B cell (primary cell): ENCODE measurements around the gene TUBG1. TPM values are rescaled to one million over a fixed set of nuclear protein-coding genes. Genes with fewer than 3 reads are reported as not detected.
A peak's percentile ranks its signal among the peaks of the same experiment; 100 is the strongest.

ENCODE experiments used
- ATAC-seq: fragments of 200-7000 bp; cut with Tn5 transposase; one replicate; pipeline ENCODE4 v1.10.0; 2021; ENCODE audit warnings: low read depth, mild to moderate bottlenecking, moderate number of reproducible peaks, moderate library complexity
- CTCF ChIA-PET: fragments of 350-600 bp; sonication (Branson Sonifier 250); formaldehyde crosslinking; loops from one replicate; lab custom pipeline; 2021; ENCODE audit warnings: antibody characterized with exemption, inconsistent platforms; lab: Charles Lee
- POLR2A ChIA-PET: fragments of 350-600 bp; sonication (Branson Sonifier 250); formaldehyde crosslinking; loops from one replicate; lab custom pipeline; 2021; ENCODE audit warnings: antibody characterized with exemption; lab: Charles Lee
- DNase-seq: peaks from one replicate; pipeline ENCODE4 v3.0.0; 2013
- H2AFZ ChIP-seq: 2 replicates; pipeline ENCODE4 v1.6.1; 2012; ENCODE audit warnings: mild to moderate bottlenecking, low read depth, low read length; ENCODE audit not compliant: insufficient read depth, poor library complexity, severe bottlenecking
- H3K27ac ChIP-seq, 2 donors: 1 replicate in 1 of 2; 2 replicates in 1 of 2; pipeline ENCODE4 v1.5.1; 2012 to 2013; ENCODE audit warnings: low read length in 2 of 2, mild to moderate bottlenecking in 2 of 2, moderate library complexity in 1 of 2
- H3K27me3 ChIP-seq, 4 experiments: fragments of 200-600 bp in 1 of 4; sonication (generic) in 1 of 4; replicated peaks in 1 of 4; 1 replicate in 2 of 4; 2 replicates in 2 of 4; pipeline versions ENCODE4 v1.6.1 to v1.7.0; 2013 to 2016; ENCODE audit warnings: low read length in 3 of 4, mild to moderate bottlenecking in 2 of 4, mixed read lengths in 1 of 4, moderate library complexity in 1 of 4; ENCODE audit not compliant: insufficient read depth in 4 of 4, control insufficient read depth in 3 of 4; ENCODE audit errors: control extremely low read depth in 1 of 4
- H3K36me3 ChIP-seq, 2 experiments: replicated peaks in 1 of 2; 1 replicate in 1 of 2; 2 replicates in 1 of 2; pipeline versions ENCODE4 v1.6.1 to v1.7.1; 2013; ENCODE audit warnings: low read length in 1 of 2; ENCODE audit not compliant: insufficient read depth in 2 of 2, control insufficient read depth in 1 of 2; ENCODE audit errors: control extremely low read depth in 1 of 2, extremely low read depth in 1 of 2
- H3K4me1 ChIP-seq, 2 donors: fragments of 200-600 bp in 1 of 2; sonication (generic) in 1 of 2; 1 replicate in 1 of 2; 2 replicates in 1 of 2; pipeline versions ENCODE4 v1.5.1 to v1.6.1; 2013 to 2017; ENCODE audit warnings: low read length in 2 of 2; ENCODE audit not compliant: control insufficient read depth in 2 of 2, insufficient read depth in 2 of 2
- H3K4me2 ChIP-seq: replicated peaks from 2 replicates; pipeline ENCODE3; 2012; ENCODE audit warnings: mild to moderate bottlenecking, low read depth, low read length; ENCODE audit not compliant: poor library complexity, severe bottlenecking
- H3K4me3 ChIP-seq, 5 experiments: fragments of 200-600 bp in 1 of 5; sonication (generic) in 1 of 5; 1 replicate in 3 of 5; 2 replicates in 2 of 5; pipeline versions ENCODE4 v1.5.1 to v1.7.0; 2011 to 2016; ENCODE audit warnings: low read length in 4 of 5, mild to moderate bottlenecking in 4 of 5, low read depth in 2 of 5, control low read depth in 1 of 5, moderate library complexity in 1 of 5; ENCODE audit not compliant: insufficient read depth in 1 of 5; ENCODE audit errors: control extremely low read depth in 1 of 5, extremely low read depth in 1 of 5
- H3K79me2 ChIP-seq: fragments of 200-600 bp; sonication (generic); one replicate; pipeline ENCODE4 v1.6.0; 2016; ENCODE audit warnings: low read length; ENCODE audit not compliant: control insufficient read depth, insufficient read depth
- H3K9ac ChIP-seq: fragments of 200-600 bp; sonication (generic); 2 replicates; pipeline ENCODE4 v1.6.1; 2017; ENCODE audit warnings: mild to moderate bottlenecking, low read length, moderate library complexity
- H3K9me3 ChIP-seq, 3 donors: one replicate each; pipeline versions ENCODE4 v1.6.1 to v1.7.1; 2013; ENCODE audit warnings: low read length in 2 of 3; ENCODE audit not compliant: control insufficient read depth in 2 of 3, insufficient read depth in 1 of 3; ENCODE audit errors: control extremely low read depth in 1 of 3
- H4K20me1 ChIP-seq: 2 replicates; pipeline ENCODE4 v1.6.0; 2012; ENCODE audit warnings: mild to moderate bottlenecking, low read length; ENCODE audit not compliant: insufficient read depth, control insufficient read depth, poor library complexity, severe bottlenecking
- H3K27ac Mint-ChIP-seq: one replicate; pipeline ENCODE4 v1.8.0; 2021; ENCODE audit warnings: mixed read lengths
- H3K27me3 Mint-ChIP-seq: one replicate; pipeline ENCODE4 v1.8.0; 2021; ENCODE audit warnings: mixed read lengths
- H3K4me1 Mint-ChIP-seq: one replicate; pipeline ENCODE4 v1.8.0; 2021; ENCODE audit warnings: mixed read lengths
- H3K4me3 Mint-ChIP-seq: one replicate; pipeline ENCODE4 v1.8.0; 2021; ENCODE audit warnings: mixed read lengths
- H3K9me3 Mint-ChIP-seq: one replicate; pipeline ENCODE4 v1.8.0; 2022; ENCODE audit warnings: mixed read lengths; ENCODE audit not compliant: insufficient read depth
- EZH2 ChIP-seq: IDR thresholded peaks from 2 replicates; pipeline ENCODE4 v1.6.1; 2012; ENCODE audit warnings: borderline replicate concordance, low read depth, mild to moderate bottlenecking, moderate library complexity, low read length; ENCODE audit not compliant: insufficient read depth, poor library complexity, severe bottlenecking
- WGBS: methylation state at CpG from one replicate; pipeline ENCODE4 v1.1.5; 2013; ENCODE audit warnings: missing lambda C conversion rate; ENCODE audit not compliant: insufficient coverage; 5-methylcytosine and 5-hydroxymethylcytosine counted together
- intact Hi-C: fragments of 100-400 bp; cut with micrococcal nuclease; formaldehyde crosslinking; loops from one replicate; pipeline ENCODE4 v1.10.0; 2022
- polyA plus RNA-seq: library from polyadenylated mRNA; depleted of rRNA; stranded (reverse); fragments of >200 nt; gene quantifications from 2 replicates; pipeline ENCODE4 v1.2.3, GENCODE V29; 2012
- total RNA-seq, 2 donors: library from RNA; stranded (reverse); fragments of 120-200 nt in 1 of 2; gene quantifications; 1 replicate in 1 of 2; 2 replicates in 1 of 2; pipeline versions ENCODE4 v1.2.3 to v1.2.4, GENCODE V29; 2013 to 2022
- TF ChIP-seq, protein P1 (sequence below): fragments of 200-600 bp; IDR thresholded peaks from one replicate; pipeline ENCODE4 v1.8.0; 2022; ENCODE audit warnings: antibody characterized with exemption, mild to moderate bottlenecking

TUBG1 gene
- total and polyA plus RNA-seq, 2 donors (not counting 1 experiment from before 2014, with no cell fraction given) = 17.2 to 19.5 TPM

DNA sequence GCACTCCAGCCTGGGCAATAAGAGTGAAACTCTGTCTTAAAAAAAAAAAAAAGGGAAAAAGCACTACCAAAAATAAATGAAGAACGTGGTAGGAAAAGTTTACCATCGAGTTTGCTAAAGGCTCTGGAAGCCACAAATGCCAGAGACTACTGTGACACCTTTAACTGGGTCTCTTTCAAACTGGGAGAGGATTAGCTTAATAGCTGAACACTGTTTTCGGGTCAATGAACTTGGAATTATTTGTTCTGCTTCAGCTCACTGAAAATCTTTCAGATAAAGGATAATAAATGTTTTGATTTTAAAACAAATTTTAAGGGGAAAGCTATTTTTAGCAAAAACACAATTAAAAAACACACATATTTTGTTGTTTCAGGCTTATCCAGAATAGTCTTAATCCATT is 1.7 kb upstream of the TUBG1 start:
- H4K20me1 ChIP-seq = peaks cover 56% of the 10 kb centered on the region
- ATAC-seq (no peak), DNase-seq (no peak)
- H3K79me2 ChIP-seq = peaks cover 71% of the 10 kb centered on the region
- H3K27ac ChIP-seq = peak overlapping the region in 1 of 2 donors; percentile 95
- TF ChIP-seq EZH2 = no peak
- TF ChIP-seq, protein P1, sequence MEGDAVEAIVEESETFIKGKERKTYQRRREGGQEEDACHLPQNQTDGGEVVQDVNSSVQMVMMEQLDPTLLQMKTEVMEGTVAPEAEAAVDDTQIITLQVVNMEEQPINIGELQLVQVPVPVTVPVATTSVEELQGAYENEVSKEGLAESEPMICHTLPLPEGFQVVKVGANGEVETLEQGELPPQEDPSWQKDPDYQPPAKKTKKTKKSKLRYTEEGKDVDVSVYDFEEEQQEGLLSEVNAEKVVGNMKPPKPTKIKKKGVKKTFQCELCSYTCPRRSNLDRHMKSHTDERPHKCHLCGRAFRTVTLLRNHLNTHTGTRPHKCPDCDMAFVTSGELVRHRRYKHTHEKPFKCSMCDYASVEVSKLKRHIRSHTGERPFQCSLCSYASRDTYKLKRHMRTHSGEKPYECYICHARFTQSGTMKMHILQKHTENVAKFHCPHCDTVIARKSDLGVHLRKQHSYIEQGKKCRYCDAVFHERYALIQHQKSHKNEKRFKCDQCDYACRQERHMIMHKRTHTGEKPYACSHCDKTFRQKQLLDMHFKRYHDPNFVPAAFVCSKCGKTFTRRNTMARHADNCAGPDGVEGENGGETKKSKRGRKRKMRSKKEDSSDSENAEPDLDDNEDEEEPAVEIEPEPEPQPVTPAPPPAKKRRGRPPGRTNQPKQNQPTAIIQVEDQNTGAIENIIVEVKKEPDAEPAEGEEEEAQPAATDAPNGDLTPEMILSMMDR = no peak
- H3K4me1 ChIP-seq = peaks cover 48 to 51% of the 10 kb centered on the region in 2 donors
- H3K9me3 Mint-ChIP-seq = no peaks in the 10 kb centered on the region
- peak overlapping the region; percentile 98 for H3K27ac Mint-ChIP-seq
- peaks cover 63% of the 10 kb centered on the region for H3K4me1 Mint-ChIP-seq
- H3K27me3 Mint-ChIP-seq = no peaks in the 10 kb centered on the region
- CTCF ChIA-PET = interaction anchor here (0.7 to 3.3 kb wide), 13 partner anchors 10 to 456 kb away, joined by 3 to 35 read pairs (median 3); partner anchors contain the start of gene PSMC3IP
- no CpG with 5 or more reads among the region's 3 CpGs for WGBS
- H3K9me3 ChIP-seq = no peaks in the 10 kb centered on the region
- intact Hi-C loops = no loop called here
- peaks cover 0 to 17% of the 10 kb centered on the region in 2 experiments for H3K36me3 ChIP-seq
- H3K4me2 ChIP-seq = peak overlapping the region; percentile 82
- peak overlapping the region; percentile 73 to 94 (median 83) for H3K4me3 ChIP-seq
- H3K4me3 Mint-ChIP-seq = peak overlapping the region; percentile 100
- POLR2A ChIA-PET = interaction anchor here (0.7 to 3.0 kb wide), 5 partner anchors 16 to 75 kb away, joined by 3 to 19 read pairs (median 5); partner anchors contain the start of genes PLEKHH3 and PSMC3IP
- no peak overlapping the region for H2AFZ ChIP-seq
- no peaks in the 10 kb centered on the region for H3K27me3 ChIP-seq
- peak overlapping the region; percentile 91 for H3K9ac ChIP-seq
